Erythroblast (primary cell): ENCODE results near the gene COPZ1.
"Not testable (repeated sequence)": the region's sequence is repeated elsewhere in the genome, so short reads cannot be mapped to it uniquely, and the experiment has no call there.

Experiments used
- DNase-seq, 2 experiments: peaks; one replicate each; lab custom pipeline; 2025; lab: John Stamatoyannopoulos, UW
- GATA1 ChIP-seq: IDR thresholded peaks from 2 replicates; pipeline ENCODE4 v1.6.1; 2011; ENCODE audit warnings: low read depth, mild to moderate bottlenecking, control low read depth, low read length, moderate library complexity
- POLR2A ChIP-seq: IDR thresholded peaks from 2 replicates; pipeline ENCODE4 v1.6.1; 2011; ENCODE audit warnings: mild to moderate bottlenecking, low read length

COPZ1 gene

DNA sequence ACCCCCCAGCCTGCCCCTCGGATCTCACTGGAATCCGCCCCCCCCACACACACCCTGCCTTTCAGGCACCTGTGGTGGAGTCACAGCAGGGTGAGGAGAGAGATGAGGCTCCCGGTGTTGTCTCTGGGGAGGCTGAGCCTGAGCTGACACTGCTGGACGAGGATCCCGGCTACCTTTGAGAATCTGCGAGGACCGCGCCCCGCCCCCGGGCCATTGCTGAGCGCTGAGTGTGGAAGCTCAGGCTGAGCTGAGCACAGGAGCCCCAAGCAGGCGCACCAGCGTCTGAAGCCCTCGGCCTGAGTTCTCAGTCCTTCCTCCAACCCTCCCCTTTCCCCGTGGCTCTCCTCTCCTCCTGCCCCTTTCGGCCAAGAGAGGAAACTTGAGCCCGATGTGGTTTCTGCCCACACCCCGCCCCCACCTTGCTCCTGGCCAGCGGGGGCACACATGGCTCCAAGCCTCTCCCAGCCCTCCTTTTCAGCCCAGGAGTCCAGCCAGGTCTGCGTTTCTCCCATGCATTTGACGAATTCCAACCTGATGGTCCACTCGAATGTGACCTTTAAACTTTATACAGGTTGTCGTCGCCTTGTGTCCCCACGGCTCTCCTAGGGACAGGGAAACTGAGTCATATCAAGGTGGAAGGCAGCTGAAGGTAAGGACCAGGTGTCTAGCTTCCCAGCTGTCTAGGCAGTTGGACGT lies 24.1 kb upstream of the COPZ1 start, which contains the start of gene NFE2:
Gene NFE2, minus strand, starts transcription at position 284 of the 696 bp plus-strand sequence. CDS start 5,767 bp downstream, outside the sequence.
- peak; percentile 83 to 90 for DNase-seq

DNA sequence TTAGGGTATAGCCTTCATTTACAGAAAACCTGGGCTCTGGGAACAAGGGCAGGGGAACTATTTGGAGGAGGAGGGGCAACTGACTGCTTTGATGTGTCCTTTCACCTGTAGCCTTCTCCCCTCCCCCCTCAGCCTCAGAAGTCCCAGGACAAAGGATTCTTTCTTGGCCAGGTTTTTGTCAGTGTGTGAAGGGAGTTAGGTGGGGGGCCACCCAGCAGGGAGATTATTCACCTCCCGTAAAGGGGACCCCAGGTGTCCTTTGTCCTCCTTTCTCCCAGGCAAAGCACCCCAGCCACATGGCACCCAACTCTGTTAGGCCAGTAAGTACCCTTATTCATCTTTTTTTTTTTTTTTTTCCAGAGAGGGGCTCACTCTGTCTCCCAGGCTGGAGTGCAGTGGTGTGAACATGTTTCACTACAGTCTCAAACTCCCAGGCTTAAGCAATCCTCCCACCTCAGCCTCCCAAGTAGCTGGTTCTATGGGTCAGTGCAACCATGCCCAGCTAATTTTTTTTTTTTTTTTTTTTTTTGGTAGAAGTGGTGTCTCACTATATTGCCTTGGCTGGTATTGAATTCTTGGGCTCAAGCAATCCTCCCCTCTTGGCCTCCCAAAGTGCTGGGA lies 23.4 kb upstream of the COPZ1 start:
- TF ChIP-seq POLR2A (no peak), GATA1 (no peak)
- no peak for DNase-seq

More for the DNA sequence above, 24.1 kb upstream of the COPZ1 start, which contains the start of gene NFE2:
- TF ChIP-seq POLR2A (peak; percentile 96), GATA1 (no peak)

DNA sequence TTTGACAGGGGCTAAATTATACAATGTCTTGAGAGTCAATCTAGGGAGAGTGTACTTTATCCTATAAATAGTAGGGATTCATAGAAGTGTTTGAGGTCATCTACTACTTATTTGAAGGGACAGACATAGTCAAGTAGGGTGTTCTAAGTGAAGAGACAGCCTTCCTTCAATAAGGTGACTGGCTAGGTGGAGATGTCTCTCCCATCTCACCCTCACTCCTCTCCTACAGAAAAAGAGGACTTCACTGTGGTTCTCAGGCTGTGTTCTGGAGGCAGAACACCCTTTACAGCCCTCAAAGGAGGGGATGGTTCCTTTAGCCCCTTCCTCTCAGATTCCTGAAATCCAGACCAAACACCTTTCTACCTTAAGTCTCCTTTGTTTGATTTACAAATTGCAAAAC lies 21.3 kb upstream of the COPZ1 start:
- TF ChIP-seq GATA1: no peak
- TF ChIP-seq POLR2A: no peak
- DNase-seq: peak in 1 of 2 experiments; percentile 70

DNA sequence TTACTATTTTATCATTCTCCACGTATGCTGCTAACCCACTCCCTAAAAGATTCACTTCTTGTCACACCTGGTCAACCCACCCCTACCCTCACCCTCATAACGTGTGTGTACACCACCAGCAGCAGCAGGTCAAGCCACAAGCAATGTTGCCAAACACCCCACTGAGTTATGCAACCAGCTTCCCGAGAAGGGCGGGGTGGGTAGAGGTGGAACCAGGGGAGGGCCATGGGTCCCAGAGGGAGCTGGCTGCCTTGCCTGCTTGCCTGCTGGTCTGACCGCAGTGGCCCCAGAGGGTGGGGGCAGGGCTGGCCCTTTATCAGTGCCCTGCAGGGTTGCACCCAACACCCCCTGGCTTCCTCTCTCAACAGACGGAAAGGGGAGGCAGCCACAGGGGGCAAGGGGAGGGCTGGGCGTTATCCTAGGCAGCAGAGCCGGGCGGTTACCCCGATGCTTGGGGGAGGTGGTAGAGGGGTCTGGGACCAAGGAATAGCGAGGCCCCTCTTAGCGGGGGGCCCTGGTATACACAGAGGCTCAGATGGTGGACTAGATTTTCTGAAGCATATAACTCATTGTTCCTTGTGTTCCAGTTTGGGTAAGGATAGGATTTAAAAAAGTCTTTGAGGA lies 20.6 kb upstream of the COPZ1 start:
- DNase-seq: peak; percentile 99

DNA sequence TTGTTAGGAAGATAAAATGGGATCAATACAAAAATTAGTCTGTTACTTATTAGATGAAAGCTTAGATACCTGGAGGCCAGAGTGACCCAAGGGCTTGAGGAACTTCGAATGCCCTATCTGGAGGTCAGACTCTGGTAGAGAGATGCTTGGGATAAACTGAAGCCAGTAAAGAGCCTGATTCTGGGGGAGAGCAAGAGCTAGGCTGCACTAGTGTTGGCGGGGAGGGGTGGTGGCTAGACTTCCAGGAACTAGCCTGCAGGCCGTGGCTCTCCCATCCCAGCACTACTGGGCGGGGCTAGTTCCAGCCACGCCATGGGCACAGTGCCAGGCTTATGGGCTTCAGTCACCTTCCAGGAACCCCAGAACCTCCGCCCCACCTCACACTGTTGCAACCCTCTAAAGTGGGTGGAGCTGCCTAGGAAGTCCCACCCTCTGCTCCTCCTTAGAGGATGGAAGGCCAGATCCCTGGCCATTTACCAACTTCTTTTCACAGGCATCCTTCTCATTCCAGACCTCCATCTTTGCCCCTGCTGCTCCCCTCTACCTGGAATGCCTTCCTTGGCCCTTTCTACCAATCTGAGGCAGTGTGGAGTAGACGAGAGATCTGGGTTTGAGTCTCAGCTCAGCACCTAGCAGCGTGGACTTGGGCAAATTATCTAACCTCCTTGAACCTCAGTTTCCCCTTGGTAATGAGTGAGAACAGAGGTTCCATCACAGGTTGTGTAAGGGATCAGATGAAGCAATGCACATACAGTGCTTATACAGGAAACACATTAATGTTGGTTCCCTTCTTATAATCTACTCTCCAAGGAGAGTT lies 17.8 kb upstream of the COPZ1 start:
- DNase-seq: peak; percentile 98 to 99
- TF ChIP-seq GATA1: no peak
- peak; percentile 94 for TF ChIP-seq POLR2A

More for the DNA sequence above, 20.6 kb upstream of the COPZ1 start:
- TF ChIP-seq POLR2A (peak; percentile 92), GATA1 (peak; percentile 92)

DNA sequence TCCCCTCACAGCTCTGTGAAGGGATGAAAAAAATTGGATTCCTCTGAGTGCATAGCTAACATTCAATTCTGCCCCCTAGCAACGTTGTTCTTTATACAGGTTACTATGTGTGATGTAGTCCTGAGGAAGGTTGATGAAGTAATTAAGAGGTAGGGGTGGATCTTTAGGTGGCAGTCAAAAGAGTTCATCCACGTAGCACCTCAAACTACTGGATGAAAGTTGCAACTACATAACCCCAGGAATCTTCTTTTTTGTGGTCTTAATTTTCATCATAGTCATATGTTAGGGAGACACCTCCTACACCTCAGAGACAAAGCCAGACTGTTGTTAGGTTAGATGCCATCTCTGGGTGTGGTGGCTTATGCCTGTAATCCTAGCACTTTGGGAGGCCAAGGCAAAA lies 13.9 kb upstream of the COPZ1 start:
- DNase-seq: no peak
- TF ChIP-seq POLR2A (no peak), GATA1 (no peak)

DNA sequence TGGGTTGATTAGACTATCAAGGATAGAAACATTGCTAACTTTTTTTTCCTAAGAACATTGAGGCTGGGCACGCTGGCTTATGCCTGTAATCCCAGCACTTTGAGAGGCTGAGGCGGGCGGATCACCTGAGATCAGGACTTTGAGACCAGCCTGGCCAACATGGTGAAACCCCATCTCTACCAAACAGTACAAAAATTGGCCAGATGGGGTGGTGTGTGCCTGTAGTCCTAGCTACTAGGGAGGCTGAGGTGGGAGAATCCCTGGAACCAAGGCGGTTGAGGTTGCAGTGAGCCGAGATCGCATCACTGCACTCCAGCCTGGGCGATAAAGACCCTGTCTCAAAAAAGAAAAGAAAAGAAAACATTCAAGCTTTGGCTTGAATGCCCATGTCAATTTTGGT lies 12.6 kb upstream of the COPZ1 start:
- DNase-seq: not testable (repeated sequence)

DNA sequence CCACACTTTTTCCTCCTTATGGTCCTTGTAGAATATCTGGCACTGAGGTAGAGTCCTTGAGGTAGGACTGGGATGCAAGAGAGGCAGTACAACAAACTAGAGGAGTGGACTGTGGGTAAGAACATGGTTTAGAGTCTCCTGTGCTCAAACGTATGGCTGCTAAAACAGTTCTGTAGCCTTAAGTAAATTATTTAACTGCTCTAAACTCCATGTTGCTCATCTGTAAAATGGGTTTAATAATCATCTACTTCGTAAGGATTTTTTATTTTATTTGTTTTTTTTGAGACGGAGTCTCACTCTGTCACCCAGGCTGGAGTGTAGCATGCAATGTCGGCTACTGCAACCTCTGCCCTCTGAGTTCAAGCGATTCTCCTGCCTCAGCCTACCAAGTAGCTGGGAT lies 3.6 kb upstream of the COPZ1 start:
- DNase-seq: no peak
- no peak for TF ChIP-seq POLR2A
- no peak for TF ChIP-seq GATA1

DNA sequence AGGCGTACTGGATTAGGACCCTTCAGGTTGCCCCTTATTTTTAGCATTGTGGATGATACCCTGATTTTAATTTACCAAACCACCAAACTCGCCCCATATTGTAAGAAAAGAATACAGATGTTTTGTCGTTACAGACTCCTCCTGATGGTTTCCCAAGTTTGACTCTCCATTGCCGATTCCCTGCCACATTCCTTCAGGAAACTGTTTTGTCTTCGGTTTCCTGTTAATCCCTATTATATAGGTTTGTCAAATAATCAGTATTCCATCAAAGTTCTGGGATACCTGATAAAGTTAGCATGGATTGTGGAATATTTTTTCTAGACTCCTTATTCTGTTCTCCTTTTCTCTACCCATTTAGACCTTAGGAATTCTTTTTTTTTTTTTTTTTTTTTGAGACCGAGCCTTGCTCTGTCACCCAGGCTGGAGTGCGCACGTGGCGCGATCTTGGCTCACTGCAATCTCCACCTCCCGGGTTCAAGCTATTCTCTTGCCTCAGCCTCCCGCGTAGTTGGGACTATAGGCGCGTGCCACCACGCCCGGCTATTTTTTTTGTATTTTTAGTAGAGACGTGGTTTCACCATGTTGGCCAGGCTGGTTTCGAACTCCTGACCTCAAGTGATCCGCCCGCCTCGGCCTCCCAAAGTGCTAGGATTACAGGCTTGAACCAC lies 645 bp downstream of the COPZ1 start:
- peak in 1 of 2 experiments; percentile 46 for DNase-seq

DNA sequence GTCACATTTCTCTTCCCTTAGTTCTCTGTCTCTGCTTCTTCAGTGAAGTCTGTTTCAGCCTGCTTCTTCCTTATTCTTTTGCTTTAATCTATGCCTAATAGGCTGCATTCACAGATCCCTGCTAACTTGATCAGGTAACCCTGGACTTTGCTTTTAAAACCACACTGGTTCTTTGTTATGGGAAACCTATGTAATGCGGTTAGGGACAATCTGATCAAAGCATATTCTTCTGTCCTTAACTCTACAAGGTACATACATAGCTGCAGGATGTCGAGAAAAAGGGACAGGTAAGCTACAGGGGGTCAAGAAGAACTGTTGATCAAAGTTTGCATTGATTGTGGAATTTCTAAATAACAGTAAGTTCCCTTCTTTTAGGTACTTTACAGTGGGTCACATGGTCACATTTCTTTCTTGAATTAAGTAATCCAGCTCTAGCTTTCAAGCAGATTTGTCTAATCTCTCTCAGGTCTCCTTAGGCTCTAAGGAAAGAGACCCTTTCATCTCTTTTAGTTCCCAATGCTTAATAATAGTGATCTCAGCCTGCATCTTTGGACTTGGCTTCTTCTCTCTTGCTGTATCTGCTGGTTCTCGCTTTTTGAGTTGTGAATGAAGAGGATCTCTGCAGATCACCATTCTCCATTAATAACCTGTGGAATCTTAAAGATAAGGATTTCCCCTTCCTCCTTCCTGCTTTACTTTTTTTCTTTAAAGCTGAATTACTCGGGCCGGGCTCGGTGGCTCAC lies 3.8 kb downstream of the COPZ1 start:
- no peak for DNase-seq
- no peak for TF ChIP-seq POLR2A
- no peak for TF ChIP-seq GATA1

DNA sequence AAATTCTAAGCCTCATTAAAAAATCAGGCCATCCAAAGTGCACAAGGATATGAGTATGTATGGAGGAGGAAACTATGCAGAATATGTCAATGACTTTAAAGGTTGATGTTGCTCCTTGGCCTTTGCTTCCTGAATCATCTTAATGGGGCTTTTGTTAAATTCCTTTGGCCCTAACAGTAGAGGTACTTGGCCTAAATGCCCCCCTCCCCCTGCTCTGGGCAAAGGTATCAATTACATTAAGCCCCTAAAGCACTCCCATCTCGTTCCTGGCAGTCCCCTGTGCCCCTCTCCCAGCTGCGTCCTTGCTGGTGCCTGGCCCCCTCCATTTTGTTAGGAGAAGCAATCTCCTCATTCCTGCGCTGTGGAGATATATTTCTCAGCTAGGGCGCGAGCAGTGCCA lies 4.8 kb downstream of the COPZ1 start:
- DNase-seq: no peak
- no peak for TF ChIP-seq GATA1
- TF ChIP-seq POLR2A: no peak

DNA sequence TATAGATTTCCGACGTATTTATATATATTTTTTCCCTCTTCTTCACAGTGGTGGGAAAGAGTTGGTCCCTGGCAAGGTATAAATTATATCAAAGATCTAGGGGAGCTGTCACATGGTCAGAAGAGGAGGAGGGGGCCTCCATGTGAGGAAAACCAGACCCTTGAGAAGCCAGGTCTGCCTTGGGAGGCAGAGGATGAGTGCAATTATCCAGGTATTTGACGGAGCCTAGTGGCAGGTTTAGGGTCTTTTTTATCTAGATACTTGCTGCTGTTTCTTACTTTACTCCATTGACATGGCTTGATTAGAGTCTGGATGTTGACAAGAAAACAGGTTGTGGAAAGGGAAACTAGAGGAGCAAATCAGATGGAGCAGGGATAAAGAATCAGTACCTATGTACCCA lies 5.5 kb downstream of the COPZ1 start:
- no peak for DNase-seq
- no peak for TF ChIP-seq GATA1

DNA sequence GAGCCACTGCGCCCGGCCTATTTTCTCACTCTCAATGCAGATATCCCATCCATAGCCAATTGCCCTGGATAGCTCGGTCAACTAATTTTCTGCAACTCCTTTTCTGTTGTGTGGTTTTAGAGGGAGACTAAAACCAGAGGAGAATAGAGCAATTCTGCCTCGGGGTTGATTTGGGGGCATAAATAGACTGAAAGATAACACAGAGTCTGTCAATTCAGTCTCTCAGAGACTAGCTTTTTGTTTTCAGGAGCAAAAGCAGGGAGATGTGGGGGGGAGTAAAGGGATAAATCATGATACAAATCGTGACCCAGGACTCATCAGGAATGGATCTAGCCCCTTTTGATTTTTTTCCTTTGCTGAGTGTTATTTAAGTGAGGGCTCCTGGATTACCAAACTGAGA lies 6.5 kb downstream of the COPZ1 start:
- no peak for DNase-seq
- TF ChIP-seq GATA1 (no peak), POLR2A (no peak)
